ENCODE measurements around the gene PRRX2. TPM values are rescaled to one million over a fixed set of nuclear protein-coding genes. Genes with fewer than 3 reads are reported as not detected.

Gene PRRX2
- total RNA-seq, 1 donor from 2014 or later = not detected

GRCh38 chr9:129732946-129733631, 67.6 kb downstream of the PRRX2 start:
- Mint-ChIP-seq H3K36me3 (ENCODE audit: low read depth) (no peaks in the 10 kb centered on the region), H3K4me1 (peaks cover 7% of the 10 kb centered on the region), H3K27ac (no peak overlapping the region), H3K27me3 (peaks cover 12% of the 10 kb centered on the region), H3K9me3 (no peaks in the 10 kb centered on the region), H3K4me3 (no peak overlapping the region)
- no peak for DNase-seq
- ATAC-seq (ENCODE audit: low read depth) = no peak
- POLR2A ChIA-PET = no interaction called here
- intact Hi-C loops (cut with micrococcal nuclease) = no loop called here
- TF ChIP-seq, protein P1, sequence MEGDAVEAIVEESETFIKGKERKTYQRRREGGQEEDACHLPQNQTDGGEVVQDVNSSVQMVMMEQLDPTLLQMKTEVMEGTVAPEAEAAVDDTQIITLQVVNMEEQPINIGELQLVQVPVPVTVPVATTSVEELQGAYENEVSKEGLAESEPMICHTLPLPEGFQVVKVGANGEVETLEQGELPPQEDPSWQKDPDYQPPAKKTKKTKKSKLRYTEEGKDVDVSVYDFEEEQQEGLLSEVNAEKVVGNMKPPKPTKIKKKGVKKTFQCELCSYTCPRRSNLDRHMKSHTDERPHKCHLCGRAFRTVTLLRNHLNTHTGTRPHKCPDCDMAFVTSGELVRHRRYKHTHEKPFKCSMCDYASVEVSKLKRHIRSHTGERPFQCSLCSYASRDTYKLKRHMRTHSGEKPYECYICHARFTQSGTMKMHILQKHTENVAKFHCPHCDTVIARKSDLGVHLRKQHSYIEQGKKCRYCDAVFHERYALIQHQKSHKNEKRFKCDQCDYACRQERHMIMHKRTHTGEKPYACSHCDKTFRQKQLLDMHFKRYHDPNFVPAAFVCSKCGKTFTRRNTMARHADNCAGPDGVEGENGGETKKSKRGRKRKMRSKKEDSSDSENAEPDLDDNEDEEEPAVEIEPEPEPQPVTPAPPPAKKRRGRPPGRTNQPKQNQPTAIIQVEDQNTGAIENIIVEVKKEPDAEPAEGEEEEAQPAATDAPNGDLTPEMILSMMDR (IDR thresholded peaks at IDR 0.05) = no peak
- CTCF ChIA-PET = no interaction called here

- H3K27ac Mint-ChIP-seq = no peak overlapping the region
- ATAC-seq (ENCODE audit: low read depth) (no peak), DNase-seq (no peak)
- intact Hi-C loops (cut with micrococcal nuclease) = no loop called here
- TF ChIP-seq, protein P1 (IDR thresholded peaks at IDR 0.05) = no peak
- peaks cover 10% of the 10 kb centered on the region for H3K4me1 Mint-ChIP-seq
- H3K4me3 Mint-ChIP-seq = no peak overlapping the region
- H3K36me3 Mint-ChIP-seq (ENCODE audit: low read depth) = no peaks in the 10 kb centered on the region
- POLR2A ChIA-PET = no interaction called here
- H3K9me3 Mint-ChIP-seq = no peaks in the 10 kb centered on the region
- H3K27me3 Mint-ChIP-seq = peaks cover 12% of the 10 kb centered on the region
- CTCF ChIA-PET = no interaction called here
Observed at GRCh38 chr9:129733632-129733953, 68.1 kb downstream of the PRRX2 start.

DNA sequence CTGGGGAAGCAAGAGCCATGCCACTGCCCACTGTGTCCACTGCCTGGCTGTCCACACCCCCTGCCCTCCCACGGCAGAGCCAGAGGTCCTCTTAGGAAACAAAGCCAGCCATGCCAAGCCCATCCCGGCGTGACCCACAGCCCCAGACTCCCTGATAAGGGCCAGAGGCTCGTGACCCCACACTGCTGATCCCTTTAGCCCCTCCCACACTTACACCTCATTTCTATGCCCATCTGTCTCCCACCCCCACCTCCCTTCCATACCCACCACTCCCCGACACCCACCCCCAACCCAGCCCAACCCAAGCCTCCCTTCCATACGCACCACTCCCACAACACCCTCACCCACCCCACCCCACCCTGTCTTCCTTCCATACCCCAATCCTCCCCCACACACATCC, 70.1 kb downstream of the PRRX2 start:
- intact Hi-C loops (cut with micrococcal nuclease) = loop anchor here (5.0 kb wide), 2 partner anchors 607 to 947 kb away; no protein-coding TSS in a partner anchor
- Mint-ChIP-seq H3K27me3 (peaks cover 11% of the 10 kb centered on the region), H3K36me3 (ENCODE audit: low read depth) (no peaks in the 10 kb centered on the region), H3K4me3 (no peak overlapping the region), H3K4me1 (peaks cover 10% of the 10 kb centered on the region), H3K9me3 (no peaks in the 10 kb centered on the region), H3K27ac (no peak overlapping the region)
- DNase-seq (no peak), ATAC-seq (ENCODE audit: low read depth) (no peak)
- TF ChIP-seq, protein P1 (IDR thresholded peaks at IDR 0.05) = no peak
- ChIA-PET POLR2A (no interaction called here), CTCF (no interaction called here)

DNA sequence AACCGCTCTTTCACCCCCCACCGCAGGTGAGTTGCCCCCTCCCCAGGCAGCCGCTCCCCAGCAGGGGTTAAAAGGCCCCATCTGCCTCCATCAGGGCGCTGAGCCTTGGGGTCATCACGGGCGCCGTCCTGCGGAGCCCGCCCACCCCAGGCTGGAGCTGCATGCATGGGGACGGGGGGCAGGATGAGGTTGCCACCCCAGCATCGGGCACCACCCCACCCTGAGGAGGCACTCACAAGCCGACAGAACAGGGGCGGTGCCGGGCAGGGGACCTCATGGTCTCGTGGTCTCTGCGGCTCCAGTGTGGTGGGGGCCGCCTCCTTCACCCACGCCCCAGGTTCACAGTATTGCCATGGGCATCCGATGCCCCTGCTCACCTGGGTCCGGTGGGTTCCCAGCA, 70.9 kb downstream of the PRRX2 start:
- ATAC-seq (ENCODE audit: low read depth) (no peak), DNase-seq (no peak)
- intact Hi-C loops (cut with micrococcal nuclease) = loop anchor here (2.0 to 5.0 kb wide), 4 partner anchors 54 to 946 kb away; partner anchors contain the start of gene ASB6
- no peaks in the 10 kb centered on the region for H3K9me3 Mint-ChIP-seq
- peaks cover 10% of the 10 kb centered on the region for H3K4me1 Mint-ChIP-seq
- ChIA-PET POLR2A (no interaction called here), CTCF (no interaction called here)
- peaks cover 10% of the 10 kb centered on the region for H3K27me3 Mint-ChIP-seq
- H3K27ac Mint-ChIP-seq = no peak overlapping the region
- TF ChIP-seq, protein P1 (IDR thresholded peaks at IDR 0.05) = no peak
- H3K36me3 Mint-ChIP-seq (ENCODE audit: low read depth) = no peaks in the 10 kb centered on the region
- H3K4me3 Mint-ChIP-seq = no peak overlapping the region

- Mint-ChIP-seq H3K27me3 (peaks cover 6% of the 10 kb centered on the region), H3K27ac (no peak overlapping the region)
Observed at GRCh38 chr9:129737479-129738274, 72.2 kb downstream of the PRRX2 start.

More at GRCh38 chr9:129737479-129738274, 72.2 kb downstream of the PRRX2 start:
- ChIA-PET CTCF (interaction anchor here (0.6 to 2.5 kb wide), 15 partner anchors 9 to 606 kb away, joined by 3 to 15 read pairs (median 4); no protein-coding TSS in a partner anchor), POLR2A (interaction anchor here (0.5 to 1.8 kb wide), 8 partner anchors 8 to 1812 kb away, joined by 3 to 8 read pairs (median 4); no protein-coding TSS in a partner anchor)
- Mint-ChIP-seq H3K36me3 (ENCODE audit: low read depth) (no peaks in the 10 kb centered on the region), H3K9me3 (no peaks in the 10 kb centered on the region), H3K4me1 (peaks cover 10% of the 10 kb centered on the region), H3K4me3 (peak overlapping the region; percentile 70)
- TF ChIP-seq, protein P1 (IDR thresholded peaks at IDR 0.05) = peak; percentile 82
- DNase-seq (peak; percentile 81), ATAC-seq (ENCODE audit: low read depth) (peak; percentile 91)
- intact Hi-C loops (cut with micrococcal nuclease) = loop anchor here (1.0 to 5.0 kb wide), 5 partner anchors 46 to 945 kb away; partner anchors contain the start of gene ASB6
